Stimulated activated naive CD8-positive, alpha-beta T cell treated with anti-CD3 and anti-CD28 coated beads, Interleukin-15, amount 100 ng/mL, for 72 hours (primary cell): Measurements from ENCODE around the gene SPATS2L.

Experiments
- ATAC-seq: fragments of 150-1000 bp; cut with Tn5 transposase; 2 replicates; pipeline ENCODE4 v1.10.0; 2021; ENCODE audit warnings: mild to moderate bottlenecking, moderate library complexity
- DNase-seq, 2 donors: peaks; one replicate each; pipeline ENCODE4 v3.0.0; 2021 to 2022
- H3K27ac Mint-ChIP-seq, 2 donors: one replicate each; pipeline ENCODE4 v1.8.0; 2022; ENCODE audit warnings: mild to moderate bottlenecking in 2 of 2, mixed read lengths in 2 of 2, moderate library complexity in 2 of 2
- H3K27me3 Mint-ChIP-seq: one replicate; pipeline ENCODE4 v1.8.0; 2022; ENCODE audit warnings: mixed read lengths
- H3K4me1 Mint-ChIP-seq: one replicate; pipeline ENCODE4 v1.8.0; 2022; ENCODE audit warnings: mild to moderate bottlenecking, mixed read lengths
- H3K4me3 Mint-ChIP-seq, 2 donors: one replicate each; pipeline ENCODE4 v1.8.0; 2022; ENCODE audit warnings: mild to moderate bottlenecking in 2 of 2, mixed read lengths in 2 of 2, moderate library complexity in 1 of 2
- H3K9me3 Mint-ChIP-seq, 2 donors: one replicate each; pipeline ENCODE4 v1.8.0; 2022; ENCODE audit warnings: mixed read lengths in 2 of 2

SPATS2L gene

DNA sequence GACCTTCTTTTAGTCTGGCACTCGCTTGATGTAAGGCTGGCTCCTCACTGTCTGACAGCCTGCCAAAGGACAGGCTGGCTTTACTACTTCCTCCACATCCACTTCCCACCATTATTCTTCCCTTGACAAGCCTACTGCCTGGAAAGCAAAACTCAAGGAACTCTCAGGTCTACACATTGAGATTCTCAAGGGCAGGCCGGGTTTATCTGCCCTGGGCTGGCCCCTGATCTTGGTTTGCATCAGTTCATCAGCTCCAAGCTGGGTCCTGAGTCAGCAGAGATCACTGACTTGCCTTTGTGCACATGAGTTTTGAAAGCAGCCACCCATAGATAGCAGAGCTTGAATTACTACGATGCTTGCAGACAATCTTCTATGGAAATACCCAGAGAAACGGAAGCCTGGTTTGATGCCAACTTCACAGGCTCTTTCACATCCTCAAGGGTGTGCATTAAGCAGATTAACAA lies 149.5 kb downstream of the SPATS2L start:
- no peak overlapping the region for H3K27ac Mint-ChIP-seq
- H3K4me3 Mint-ChIP-seq: peak overlapping the region; percentile 30 to 40
- no peak for DNase-seq
- no peaks in the 10 kb centered on the region for H3K9me3 Mint-ChIP-seq
- peak; percentile 36 for ATAC-seq
- no peaks in the 10 kb centered on the region for H3K27me3 Mint-ChIP-seq
- H3K4me1 Mint-ChIP-seq: peaks cover 13% of the 10 kb centered on the region

DNA sequence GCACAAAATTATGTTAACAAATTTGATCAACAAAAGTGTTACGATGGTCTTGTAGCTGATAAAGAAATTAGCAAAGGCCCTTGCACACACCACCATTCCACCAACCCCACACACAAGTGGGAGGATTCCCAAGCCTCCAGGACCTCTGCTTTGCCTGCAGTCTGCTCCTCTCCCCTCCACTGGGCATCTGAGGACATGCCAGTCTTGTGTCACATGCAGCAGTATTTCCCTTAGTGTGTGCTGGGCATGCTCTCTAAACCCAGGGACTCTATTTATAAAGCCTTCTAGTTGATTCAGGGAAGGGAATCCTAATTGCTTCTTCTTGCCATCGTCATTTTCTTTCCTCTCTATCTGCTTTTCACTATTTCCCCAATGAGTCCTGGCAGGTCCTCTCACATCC lies 150.1 kb downstream of the SPATS2L start:
- DNase-seq: no peak
- no peaks in the 10 kb centered on the region for H3K27me3 Mint-ChIP-seq
- H3K9me3 Mint-ChIP-seq: no peaks in the 10 kb centered on the region
- peaks cover 13% of the 10 kb centered on the region for H3K4me1 Mint-ChIP-seq
- no peak overlapping the region for H3K4me3 Mint-ChIP-seq
- no peak for ATAC-seq
- H3K27ac Mint-ChIP-seq: no peak overlapping the region

DNA sequence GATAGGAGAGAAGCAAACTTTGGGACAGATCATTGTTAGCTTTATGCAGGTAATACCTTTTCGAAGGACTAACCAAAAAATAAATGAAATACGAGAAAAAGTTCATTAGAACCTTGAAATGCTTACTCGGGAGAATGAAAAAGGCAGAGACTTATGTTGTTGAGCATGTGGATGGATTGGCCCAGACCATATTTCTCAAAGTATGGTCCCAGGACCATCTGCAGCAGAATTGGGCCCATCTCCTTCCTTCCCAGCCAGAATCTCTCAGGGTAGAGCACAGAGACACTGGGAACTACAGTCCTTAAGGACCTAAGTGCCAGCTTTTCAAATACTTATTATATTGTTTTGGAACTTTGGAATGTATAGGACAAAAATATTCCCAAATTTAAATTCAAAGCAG lies 152.6 kb downstream of the SPATS2L start:
- no peak overlapping the region for H3K4me3 Mint-ChIP-seq
- DNase-seq (no peak), ATAC-seq (no peak)
- no peaks in the 10 kb centered on the region for H3K9me3 Mint-ChIP-seq
- H3K27ac Mint-ChIP-seq: no peak overlapping the region
- no peaks in the 10 kb centered on the region for H3K27me3 Mint-ChIP-seq
- H3K4me1 Mint-ChIP-seq: peaks cover 13% of the 10 kb centered on the region

DNA sequence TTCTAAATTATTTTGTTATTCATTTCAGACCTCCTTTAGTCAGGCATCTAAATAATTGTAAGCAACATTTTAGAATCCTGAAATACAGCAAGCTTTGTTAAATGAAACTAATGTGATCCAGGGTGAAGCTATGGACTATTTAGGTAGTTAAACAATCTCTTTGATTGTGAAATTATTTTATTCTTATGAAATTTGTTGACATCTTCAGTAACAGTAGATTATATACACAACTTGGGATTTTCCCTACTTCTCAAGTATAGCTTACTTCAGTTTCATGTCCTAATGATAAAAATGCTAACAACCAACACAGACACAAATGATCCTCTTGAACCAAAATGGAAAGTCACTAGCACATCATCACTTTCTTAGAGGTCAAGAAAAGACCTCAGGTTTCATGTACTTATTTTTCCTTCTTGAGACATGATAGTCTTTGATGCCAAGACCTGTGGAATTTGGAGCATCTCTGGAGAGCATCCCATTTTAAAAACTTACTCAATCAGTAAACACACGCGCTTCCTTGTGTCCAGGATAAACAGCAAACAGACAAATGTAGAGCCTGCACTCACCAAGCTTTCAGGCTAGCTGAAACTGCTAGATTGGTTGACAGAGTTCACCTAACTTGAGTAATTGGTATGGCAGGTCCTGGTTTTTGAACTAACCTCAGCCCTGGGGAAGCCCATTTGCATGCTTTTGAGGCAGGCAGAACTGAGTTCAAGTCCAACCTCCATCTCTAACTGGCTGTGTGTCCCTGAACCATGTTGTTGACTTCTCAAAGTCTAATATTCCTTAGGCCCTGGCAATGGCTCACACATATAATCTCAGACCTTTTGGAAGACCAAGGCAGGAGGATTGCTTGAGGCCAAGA lies 155.6 kb downstream of the SPATS2L start:
- DNase-seq (no peak), ATAC-seq (no peak)
- Mint-ChIP-seq H3K4me1 (peaks cover 14% of the 10 kb centered on the region), H3K9me3 (no peaks in the 10 kb centered on the region), H3K27me3 (no peaks in the 10 kb centered on the region), H3K4me3 (no peak overlapping the region), H3K27ac (peak overlapping the region in 1 of 2 donors; percentile 53)

DNA sequence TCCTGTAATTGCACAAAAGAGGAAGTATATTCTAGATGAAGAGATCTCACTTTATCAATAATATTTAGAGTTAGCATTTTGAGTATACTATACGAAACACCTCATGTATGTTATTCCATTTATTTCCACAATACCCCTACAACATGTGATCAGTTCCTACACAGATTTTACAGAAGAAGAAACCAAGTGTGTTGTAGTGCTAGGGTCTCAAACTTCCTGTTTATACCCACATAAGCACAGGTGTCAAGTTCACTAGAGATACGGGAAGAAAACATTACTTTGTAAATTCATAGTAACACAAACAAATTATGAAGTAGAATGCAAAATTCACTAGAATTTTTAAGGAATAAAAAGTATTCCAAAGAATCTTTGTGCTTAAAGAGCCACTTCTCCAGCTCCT lies 157.0 kb downstream of the SPATS2L start:
- Mint-ChIP-seq H3K4me3 (no peak overlapping the region), H3K9me3 (no peaks in the 10 kb centered on the region), H3K27ac (no peak overlapping the region), H3K27me3 (no peaks in the 10 kb centered on the region), H3K4me1 (peaks cover 28% of the 10 kb centered on the region)
- ATAC-seq (no peak), DNase-seq (no peak)

DNA sequence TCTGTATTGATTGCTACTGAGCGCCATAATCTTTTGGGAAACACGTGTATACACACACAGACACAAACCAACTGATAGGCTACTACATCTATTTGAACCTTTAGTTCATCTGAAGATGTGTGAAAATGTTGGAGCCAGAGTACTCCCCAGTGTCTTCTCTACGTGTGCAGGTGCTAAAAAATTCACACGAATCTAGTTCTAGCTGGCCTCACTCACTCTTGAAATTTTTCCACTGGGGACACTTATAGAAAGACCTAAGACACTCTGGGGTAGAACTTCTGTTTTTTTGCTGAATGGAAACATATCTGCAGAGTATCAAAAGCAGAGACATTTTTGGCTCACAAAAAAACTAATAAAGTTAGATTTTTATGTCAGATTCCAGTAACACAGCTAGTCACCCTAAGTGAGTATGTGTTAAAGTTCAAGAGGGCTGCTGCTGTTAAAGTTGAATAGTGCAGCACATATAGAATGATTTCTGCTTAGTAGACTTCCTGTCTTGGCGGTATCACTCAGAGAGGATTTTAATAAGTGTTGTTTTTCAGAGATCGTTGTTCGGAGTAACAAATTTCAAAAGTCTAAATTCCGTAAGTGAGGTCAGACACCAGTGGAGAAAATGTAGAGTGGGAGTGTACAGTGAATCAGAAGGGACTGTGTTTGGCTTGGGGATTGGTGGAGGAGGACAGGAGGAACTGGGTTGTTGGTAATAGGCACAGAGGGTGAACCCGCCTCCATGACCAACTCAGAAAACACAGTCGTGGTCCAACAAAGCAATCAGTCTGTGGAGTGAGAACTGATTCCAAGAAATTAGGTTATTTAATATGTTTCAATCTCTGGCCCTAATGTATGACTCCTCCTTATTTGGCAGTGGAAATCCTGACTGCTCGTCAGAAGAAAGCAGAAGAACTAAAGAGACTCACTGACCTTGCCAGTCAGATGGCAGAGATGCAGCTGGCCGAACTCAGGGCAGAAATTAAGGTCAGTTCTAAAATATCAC lies 160.2 kb downstream of the SPATS2L start:
- DNase-seq (peak in 1 of 2 donors; percentile 56), ATAC-seq (peak; percentile 89)
- Mint-ChIP-seq H3K27me3 (no peaks in the 10 kb centered on the region), H3K27ac (peak overlapping the region; percentile 1 to 92), H3K4me1 (peaks cover 48% of the 10 kb centered on the region), H3K9me3 (no peaks in the 10 kb centered on the region), H3K4me3 (peak overlapping the region; percentile 36 to 75)

DNA sequence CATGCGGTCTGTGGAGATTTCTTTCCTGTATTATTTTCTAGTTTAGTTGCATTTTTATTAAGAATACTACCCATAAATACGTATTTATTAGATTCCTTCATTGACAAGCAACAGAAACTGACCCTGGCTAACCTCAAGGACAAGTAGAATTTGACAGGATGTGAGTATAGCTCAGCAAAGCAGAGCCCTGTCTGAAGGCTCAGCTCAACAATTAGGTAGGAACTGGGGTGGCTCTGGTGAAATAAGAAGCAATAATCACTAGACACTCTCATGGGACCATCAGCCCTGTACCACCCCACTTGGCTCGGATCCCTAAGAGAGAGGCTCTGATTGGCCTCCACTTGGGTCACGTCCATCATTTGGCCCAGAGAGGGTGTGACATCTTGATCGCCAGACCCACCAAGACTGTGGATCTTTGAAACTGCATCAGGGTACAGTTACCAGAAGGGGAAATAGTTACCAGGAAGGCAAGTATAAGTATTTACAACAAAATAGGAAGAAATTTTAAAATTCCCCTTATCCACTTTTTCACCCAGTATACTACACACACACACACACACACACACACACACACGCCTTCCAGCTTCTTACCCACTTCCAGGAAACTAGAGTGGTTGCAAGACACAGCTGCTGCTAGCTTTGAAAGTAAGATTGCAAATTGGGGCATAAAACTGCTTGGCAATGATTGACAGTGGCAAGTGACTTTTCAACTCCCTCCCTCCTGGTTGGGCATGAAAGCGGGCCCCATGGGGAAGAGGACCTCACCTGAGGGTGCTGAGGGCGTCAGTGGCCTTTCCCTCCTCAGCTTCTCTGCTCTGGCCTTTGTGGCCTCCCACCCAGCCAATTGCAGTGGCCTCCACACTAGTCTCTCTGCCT lies 161.6 kb downstream of the SPATS2L start:
- DNase-seq (peak in 1 of 2 donors; percentile 31), ATAC-seq (peak; percentile 48)
- Mint-ChIP-seq H3K27ac (peak overlapping the region; percentile 28 to 92), H3K4me1 (peaks cover 48% of the 10 kb centered on the region), H3K9me3 (no peaks in the 10 kb centered on the region), H3K27me3 (no peaks in the 10 kb centered on the region), H3K4me3 (peak overlapping the region; percentile 60 to 75)

DNA sequence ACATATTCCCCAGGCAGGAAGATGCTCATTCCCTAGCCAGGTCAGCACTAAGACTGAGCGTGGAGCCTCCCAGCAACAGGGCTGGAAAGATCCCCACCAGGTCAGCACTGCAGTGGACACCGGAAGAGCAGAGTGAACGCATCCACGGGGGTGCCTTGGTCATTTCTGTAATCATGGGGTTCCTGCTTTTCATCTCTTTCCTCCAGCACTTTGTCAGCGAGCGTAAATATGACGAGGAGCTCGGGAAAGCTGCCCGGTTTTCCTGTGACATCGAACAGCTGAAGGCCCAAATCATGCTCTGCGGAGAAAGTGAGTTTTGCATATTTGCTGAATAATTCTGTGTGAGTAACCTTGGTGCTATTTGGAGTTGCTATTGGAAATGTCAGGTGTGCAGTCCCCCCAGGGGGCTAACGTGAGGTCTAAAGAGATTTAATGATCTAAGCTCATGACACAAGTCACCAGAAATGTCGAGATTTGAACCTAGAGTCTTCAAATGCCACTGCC lies 163.3 kb downstream of the SPATS2L start:
- no peak for ATAC-seq
- H3K27me3 Mint-ChIP-seq: no peaks in the 10 kb centered on the region
- H3K9me3 Mint-ChIP-seq: no peaks in the 10 kb centered on the region
- DNase-seq: no peak
- H3K27ac Mint-ChIP-seq: no peak overlapping the region
- H3K4me3 Mint-ChIP-seq: no peak overlapping the region
- peaks cover 48% of the 10 kb centered on the region for H3K4me1 Mint-ChIP-seq

DNA sequence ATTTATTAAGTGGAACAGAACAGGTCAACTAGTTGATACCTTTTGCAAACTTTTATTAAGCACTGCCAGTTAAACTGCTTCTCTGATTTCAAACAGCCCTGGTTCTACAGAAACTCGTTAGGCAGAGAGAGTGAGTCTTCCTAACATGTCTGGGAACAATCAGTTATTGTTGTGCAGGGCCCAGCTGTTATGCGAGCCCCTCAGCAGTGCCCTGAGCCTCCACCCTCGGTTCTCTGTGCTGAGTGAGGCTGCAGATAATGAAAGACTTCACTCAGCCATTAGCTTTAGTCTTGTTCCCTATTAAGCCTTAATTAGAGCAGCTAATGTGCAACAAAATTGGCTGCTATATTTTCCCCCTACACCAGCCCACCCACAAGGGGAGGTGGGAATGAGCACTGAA lies 163.7 kb downstream of the SPATS2L start:
- DNase-seq (no peak), ATAC-seq (no peak)
- Mint-ChIP-seq H3K4me1 (peaks cover 48% of the 10 kb centered on the region), H3K4me3 (no peak overlapping the region), H3K27me3 (no peaks in the 10 kb centered on the region), H3K27ac (no peak overlapping the region), H3K9me3 (no peaks in the 10 kb centered on the region)

DNA sequence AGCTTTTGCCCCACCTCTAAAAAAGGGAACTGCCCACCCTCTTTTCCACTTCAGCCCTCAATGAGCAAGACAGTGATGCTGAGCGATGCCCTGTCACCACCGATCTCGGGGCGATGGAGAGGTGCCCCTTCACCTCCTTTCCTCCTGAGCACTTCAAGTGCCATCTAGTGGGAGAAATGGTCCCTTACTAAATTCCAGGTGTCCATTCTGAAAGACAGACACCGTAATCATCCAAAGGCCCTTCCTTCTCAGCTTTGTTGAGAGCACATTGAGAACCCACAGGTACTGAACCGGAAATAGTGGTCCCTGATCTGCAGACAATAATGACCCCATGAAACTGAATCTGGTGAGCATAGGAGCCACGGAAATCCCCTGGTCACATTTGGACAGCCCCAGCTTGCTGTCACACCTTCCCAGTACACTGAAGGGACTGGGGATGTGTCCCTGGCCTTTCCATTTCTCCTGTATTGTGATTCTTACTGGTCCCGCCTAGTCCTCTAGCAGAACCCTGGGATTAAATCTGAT lies 164.9 kb downstream of the SPATS2L start:
- Mint-ChIP-seq H3K4me1 (peaks cover 40% of the 10 kb centered on the region), H3K27ac (no peak overlapping the region), H3K9me3 (no peaks in the 10 kb centered on the region), H3K27me3 (no peaks in the 10 kb centered on the region), H3K4me3 (peak overlapping the region; percentile 39 to 62)
- peak; percentile 49 for ATAC-seq
- peak; percentile 37 to 40 for DNase-seq

DNA sequence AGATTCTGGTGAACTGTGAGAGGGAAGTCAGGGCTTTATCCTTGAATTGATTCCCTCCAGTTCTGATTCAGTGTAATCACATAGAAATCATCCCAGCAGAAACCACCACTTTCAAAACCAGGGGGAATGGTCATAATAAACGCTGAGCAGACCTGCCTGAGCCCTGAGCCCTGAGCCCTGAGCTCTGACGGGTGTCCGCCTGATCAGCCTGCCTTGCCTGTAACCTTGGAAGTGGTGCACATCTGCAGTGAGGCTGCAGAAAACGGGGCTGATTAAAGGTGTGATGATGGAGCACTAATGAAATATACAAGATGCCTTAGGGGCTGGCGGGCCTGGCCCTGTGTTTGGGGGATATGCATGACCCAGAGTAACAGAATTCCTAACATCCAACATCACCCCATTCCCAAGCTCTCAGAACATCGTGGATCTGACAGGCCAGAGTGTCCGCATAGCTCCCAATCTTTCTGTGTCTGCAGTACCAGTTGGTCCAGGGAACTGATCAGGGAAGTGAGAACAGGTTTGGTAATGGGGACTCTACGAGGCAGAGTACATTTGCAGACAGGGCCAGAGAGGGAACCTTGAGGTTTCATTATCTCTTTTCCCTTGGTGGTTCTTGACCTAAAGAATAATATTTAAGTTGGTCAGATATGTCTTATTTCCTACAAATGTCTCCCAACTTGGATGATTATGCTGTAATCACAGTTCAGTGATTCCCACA lies 165.6 kb downstream of the SPATS2L start:
- no peak for DNase-seq
- H3K4me3 Mint-ChIP-seq: no peak overlapping the region
- no peaks in the 10 kb centered on the region for H3K27me3 Mint-ChIP-seq
- no peak for ATAC-seq
- no peaks in the 10 kb centered on the region for H3K9me3 Mint-ChIP-seq
- H3K27ac Mint-ChIP-seq: no peak overlapping the region
- peaks cover 34% of the 10 kb centered on the region for H3K4me1 Mint-ChIP-seq

DNA sequence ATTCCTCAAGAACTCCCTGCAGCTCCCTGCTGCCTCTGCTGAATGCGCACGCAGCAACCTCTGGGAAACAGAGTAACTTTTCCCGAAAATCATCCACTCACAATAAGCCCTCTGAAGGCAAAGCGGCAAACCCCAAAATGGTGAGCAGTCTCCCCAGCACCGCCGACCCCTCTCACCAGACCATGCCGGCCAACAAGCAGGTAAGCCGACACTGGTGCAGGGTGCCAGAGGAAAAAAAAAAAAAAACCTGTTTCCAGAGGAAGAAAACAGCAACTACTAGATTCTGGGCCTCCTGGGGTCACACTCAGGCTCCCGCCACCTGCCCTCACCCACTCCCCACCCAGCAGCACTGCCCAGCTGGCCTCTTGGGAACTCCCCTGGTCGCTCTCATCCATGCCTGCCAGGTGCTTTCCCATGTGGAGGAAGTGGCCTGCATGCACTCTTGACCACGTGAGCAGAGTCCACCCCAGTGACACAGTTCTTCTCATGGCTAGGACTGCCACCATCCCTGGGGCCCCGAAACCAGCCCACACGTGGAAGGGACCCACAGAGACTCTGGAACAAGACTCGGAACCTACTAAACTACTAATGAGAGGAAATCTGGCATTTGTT lies 166.5 kb downstream of the SPATS2L start:
- H3K27ac Mint-ChIP-seq: peak overlapping the region; percentile 23 to 73
- no peak overlapping the region for H3K4me3 Mint-ChIP-seq
- no peak for ATAC-seq
- H3K4me1 Mint-ChIP-seq: peaks cover 25% of the 10 kb centered on the region
- H3K9me3 Mint-ChIP-seq: no peaks in the 10 kb centered on the region
- H3K27me3 Mint-ChIP-seq: no peaks in the 10 kb centered on the region
- no peak for DNase-seq

DNA sequence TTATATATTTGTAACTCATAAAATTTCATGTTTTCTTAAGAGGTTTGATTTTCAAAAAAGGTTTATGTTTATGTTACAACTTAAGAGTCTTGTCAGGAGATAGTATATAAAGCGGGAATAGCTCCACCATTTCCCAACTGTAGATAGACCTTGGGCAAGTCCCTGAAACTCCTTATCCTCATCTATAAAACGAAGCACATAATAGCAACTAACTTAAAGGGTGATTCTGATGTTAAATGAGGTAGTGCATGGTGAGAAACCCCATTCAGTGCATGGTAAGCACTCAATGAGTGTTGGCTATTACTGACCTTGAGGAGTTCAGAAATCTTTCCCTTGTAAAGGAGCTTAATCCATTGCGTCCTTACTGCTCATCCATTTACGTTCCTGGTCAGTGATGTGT lies 169.3 kb downstream of the SPATS2L start:
- Mint-ChIP-seq H3K4me1 (peaks cover 8% of the 10 kb centered on the region), H3K27me3 (no peaks in the 10 kb centered on the region), H3K27ac (no peak overlapping the region), H3K4me3 (no peak overlapping the region), H3K9me3 (no peaks in the 10 kb centered on the region)
- ATAC-seq (no peak), DNase-seq (no peak)

DNA sequence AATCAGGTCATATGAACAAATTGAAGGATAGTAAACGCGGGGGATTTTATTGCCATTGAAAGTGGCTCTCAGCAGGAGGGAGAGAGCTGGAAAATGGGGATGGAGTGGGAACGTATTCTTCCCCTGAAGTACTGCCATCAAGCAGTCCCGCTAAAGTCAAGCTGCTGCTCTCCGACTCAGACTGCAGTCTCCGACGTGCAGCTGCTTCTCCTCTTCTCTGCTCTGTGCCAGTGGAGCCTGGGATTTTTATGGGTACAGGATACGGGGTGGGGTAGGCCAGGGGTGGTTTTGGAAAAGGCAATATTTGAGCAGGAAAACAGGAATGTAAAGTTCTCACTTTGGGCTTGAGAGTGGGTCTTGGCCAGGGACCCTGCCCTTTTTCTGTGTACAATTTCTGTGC lies 170.3 kb downstream of the SPATS2L start:
- Mint-ChIP-seq H3K27me3 (no peaks in the 10 kb centered on the region), H3K27ac (no peak overlapping the region), H3K4me1 (peaks cover 8% of the 10 kb centered on the region), H3K4me3 (no peak overlapping the region), H3K9me3 (no peaks in the 10 kb centered on the region)
- no peak for DNase-seq
- no peak for ATAC-seq
